EL (cell line): Measurements from ENCODE around the gene PUM1.
"Not testable (repeated sequence)": the region's sequence is repeated elsewhere in the genome, so short reads cannot be mapped to it uniquely, and the experiment has no call there.

ENCODE experiments used
- DNase-seq: peaks from one replicate; pipeline ENCODE4 v3.0.0-alpha.2; 2016

Gene PUM1

DNA sequence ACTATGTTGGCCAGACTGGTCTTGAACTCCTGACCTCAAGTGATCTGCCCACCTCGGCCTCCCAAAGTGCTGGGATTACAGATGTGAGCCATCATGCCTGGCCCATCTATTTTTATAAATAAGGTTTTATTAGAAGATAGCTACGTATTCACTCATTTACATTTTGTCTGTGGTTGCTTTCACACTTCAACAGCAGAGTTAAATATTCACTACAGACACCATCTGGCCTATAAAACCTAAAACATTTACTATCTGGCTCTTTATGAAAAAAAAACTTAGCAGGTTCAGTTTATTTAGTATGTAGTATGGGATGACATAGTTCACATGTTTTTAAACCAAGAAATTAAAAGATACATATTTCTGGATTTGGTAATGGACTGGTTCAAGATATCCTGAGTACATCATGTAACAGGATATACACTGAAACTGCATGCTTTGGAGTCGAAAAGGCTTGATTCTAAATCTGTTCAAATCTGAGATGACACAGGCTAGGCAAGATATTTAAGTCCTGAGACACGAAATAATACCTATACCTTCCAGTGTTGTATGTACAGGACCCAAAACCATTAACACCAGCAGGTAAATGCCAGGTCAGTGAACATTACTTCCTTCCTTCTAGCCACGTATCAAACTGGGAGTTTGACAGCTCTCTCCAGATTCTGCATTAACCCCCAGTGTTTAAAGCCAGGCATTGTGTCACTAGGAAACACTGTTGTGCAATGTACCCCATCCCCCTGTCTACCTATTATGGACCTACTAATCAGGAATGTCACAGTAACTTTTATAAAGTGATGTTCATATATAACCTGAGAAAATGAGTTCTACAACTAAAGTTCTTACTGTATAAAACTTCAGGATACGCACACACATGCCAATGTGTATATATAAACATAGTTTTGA, 102.7 kb downstream of the PUM1 start:
- no peak for DNase-seq

DNA sequence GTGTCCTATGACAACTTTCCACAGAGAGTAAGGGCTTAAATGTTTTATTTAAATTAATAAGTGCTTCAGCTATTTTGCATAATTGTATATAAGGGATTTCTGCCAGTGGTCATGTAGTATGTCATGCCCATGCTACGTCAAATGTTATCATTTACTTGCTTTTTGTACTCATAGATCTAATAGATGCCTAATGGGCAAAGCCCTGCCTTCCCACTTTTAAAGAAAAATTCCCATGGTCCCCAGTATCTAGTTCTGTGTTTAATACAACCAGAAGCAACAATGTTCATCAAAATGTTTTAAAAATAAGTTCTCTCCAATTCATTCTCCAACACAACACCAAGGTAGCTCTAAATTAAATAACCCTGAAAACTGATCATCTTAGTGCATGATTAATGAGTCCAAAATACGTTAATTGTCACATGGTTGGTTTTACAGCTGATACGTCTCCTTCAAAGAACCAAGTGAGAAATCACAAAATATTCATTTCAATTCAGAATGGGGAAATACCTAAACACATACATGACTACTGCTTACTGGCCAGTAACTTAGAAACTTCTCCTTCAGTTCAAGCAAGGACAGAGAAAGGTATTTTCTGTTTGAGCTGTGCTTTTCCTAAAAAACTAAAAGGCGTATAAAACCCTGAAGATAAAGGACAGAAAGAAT, 107.8 kb downstream of the PUM1 start:
- DNase-seq, result no peak

DNA sequence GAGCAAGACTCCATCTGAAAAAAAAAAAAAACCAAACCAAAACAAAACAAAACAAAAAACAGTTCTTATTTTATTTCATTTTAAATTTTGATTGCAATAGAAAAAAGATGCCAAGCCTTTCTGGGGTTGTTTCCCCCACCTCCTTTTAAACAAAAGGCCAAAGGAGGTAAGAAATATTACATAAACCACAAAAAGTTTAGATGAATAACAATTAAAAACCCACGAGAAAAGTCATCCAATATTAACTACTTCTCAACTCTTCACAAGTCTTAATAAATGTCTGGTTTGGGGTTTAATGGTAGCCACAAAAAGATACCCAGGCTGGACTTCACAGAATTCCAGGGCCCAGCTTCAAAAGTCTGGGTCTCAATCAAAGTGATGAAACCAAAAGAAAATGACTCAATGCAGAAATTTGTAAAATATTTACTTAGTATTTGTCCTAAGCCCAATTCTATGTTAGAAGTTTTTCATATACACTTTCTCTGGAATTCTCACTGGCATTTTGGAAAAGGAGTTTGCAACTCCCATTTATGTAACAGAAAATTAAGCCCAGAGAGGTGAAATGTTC, 110.0 kb downstream of the PUM1 start:
- peak; percentile 71 for DNase-seq

DNA sequence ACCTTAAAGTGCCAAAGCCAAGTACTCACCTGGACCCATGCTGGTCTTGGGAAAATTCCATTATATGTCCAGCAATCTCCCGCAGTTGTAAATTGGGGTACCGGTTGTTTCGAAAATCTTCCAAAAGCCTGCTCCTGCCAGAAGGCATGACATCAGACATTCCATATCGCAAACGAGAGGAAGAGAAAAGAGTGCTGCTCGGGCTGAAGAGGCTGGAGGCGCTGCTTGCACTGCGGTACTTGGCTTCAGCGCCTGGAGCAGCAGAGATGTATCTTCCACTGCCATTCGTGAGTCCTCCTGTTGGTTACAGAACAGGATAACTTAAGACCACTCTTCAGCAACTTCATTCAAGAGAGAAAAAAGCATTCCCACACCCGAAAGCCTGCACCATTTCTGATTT, 111.8 kb downstream of the PUM1 start:
- no peak for DNase-seq

DNA sequence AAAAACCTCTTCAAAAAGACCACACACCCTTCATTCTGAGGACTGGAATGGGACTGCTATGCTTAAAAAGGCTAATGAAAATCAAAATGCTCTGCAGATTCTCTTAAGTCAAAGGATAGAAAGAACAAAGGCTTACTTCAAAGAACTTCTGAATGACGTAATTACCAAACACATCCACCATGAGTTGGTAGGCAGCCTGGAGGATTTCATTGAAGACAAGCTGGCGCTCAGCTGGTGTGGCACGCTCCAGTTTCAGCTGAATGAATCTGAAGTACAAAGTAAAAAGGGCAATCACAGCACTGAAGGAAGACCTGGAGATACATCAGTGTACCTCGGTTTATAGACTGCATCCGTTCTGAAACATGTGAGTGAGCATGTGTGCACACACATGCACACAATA, 113.4 kb downstream of the PUM1 start:
- no peak for DNase-seq

DNA sequence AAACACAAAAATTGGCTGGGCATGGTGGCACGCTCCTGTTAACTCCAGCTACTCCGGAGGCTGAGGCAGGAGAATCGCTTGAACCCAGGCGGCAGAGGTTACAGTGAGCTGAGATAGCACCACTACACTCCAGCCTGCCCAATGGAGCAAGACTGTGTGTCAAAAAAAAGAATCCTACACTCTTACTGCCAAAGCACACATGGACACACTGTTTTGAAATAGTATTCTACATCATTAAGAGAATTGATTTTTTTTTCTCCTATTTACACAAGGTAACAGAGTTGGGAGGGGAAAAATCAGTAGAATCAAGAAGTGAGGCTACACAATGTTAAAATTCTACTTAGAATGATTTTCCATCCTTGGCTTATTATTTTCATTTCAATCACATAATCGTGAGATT, 114.8 kb downstream of the PUM1 start:
- DNase-seq, result no peak

DNA sequence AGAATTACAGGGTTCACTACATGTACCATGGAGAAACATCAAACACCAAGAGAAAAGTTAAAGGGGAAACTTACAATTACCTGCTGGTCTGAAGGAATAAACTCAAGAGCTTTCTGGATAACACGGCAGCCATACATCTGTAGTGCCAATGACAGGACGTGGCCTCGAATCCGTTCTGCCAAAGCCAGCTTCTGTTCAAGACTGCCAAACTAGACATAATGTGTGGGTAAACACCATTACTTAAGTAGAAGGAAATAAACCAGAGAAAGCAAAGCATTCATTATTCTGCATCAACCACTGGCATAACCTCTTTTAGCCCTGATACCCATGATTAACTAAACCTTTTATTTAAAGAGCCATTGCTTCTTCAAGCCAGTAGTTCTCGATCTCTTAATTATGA, 115.5 kb downstream of the PUM1 start:
- no peak for DNase-seq

DNA sequence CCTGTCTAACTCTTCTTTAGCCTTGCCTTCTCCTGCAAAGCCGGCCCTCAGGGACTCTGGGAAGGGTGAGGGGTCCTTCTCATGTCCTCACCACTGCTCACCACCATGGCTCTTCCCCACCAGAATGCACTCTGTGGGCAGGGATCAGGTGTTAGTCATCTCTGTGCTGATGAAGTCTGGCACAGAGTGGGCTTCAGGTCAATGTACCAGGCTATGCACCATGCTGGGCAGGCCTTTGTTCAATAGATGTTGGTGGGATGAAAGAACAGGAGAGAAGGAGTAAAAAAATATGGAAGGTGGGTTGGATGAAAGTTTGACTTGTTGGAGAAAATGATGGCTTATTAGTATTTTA, 116.1 kb downstream of the PUM1 start:
- DNase-seq, result not testable (repeated sequence)

DNA sequence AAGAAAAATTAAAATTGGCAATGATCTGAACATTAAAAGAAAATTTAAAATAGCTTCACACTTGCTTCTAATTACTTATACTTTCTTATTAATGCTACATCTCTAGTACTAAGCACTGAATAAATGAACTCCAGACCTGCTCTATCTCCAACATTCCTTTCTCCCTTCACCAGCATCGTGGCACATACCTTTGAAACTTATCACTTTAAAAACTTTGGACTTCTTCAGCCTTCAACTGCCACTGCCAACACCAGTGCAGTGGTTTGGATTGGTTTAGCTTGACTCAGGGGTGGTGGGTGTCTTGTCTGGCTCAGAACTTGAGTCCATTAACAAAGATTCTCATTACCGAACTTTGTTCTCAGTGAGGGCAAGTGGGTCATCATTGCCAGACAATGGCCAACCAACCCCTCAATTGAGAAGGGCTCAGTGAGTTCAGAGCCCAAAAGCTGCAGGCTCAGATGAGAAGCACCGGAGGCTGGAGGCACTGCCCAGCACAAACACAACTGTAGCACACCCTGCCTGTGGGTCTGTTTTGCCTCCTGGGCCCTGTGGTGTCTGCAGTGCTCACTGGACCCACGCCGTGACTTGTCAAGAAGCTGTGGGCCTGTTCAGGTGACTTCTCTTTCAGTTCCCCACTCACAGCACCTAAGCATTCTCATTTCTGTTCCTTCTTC, 116.6 kb downstream of the PUM1 start:
- peak; percentile 61 for DNase-seq

DNA sequence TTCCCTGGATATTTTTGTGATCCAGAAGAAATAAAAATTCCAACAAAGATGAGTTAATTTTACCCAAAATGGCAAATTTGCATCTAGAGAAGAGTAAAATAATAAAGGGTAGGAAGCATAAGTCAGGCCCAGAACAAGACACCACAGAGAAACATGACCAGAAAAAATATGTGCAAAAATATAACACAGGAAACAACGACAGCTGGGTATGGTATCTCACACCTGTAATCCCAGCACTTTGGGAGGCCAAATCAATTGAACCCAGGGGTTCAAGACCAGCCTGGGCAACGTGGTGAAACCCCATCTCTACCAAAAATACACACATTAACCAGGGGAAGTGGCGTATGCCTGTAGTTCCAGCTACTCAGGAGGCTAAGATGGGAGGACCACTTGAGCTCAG, 117.2 kb downstream of the PUM1 start:
- no peak for DNase-seq

DNA sequence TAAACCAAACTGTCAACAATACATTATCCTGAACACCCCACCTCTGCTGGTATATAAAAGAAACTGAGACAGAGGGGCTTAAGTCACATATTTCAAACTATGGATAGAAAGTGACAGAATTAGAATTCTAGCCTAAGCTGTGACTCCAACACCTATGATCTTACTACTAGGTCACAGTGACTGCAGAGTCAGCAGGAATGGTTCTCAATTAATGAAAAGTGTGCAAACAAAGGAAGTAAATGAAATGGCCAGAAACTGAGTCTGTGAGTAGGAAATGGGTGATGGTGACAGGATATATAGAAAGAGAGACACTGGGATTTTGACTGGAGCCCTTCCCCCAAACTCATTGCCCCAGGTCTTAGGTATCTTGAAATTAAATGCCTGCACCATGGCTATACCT, 118.3 kb downstream of the PUM1 start:
- no peak for DNase-seq

DNA sequence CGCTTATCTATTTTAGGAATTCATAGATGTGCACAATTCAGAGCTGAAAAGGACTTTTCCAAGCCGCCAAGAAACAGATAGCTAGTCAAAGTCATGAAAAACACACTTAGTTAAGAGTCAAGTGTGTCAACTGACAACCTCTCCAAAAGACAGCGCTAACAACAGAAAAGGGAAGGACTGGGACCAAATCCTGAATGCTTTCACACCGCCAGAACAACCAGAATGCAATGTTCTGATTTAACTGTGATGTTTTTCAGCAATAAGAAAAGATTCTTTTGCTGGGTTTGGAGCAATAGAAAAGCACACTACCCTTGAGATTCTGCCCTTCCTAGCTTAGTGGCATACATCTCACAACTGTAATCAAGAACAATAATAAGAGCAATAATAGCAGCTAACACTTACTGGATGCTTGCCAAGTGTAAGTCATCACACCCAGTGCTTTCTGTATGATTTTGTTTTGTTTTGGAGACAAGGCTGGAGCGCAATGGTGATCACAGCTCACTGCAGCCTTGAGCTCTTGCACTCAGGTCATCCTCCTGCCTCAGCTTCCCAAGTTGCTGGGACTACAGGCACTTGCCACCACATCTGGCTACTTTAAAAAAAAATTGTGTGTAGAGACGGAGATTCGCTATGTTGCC, 123.1 kb downstream of the PUM1 start:
- DNase-seq, result no peak

DNA sequence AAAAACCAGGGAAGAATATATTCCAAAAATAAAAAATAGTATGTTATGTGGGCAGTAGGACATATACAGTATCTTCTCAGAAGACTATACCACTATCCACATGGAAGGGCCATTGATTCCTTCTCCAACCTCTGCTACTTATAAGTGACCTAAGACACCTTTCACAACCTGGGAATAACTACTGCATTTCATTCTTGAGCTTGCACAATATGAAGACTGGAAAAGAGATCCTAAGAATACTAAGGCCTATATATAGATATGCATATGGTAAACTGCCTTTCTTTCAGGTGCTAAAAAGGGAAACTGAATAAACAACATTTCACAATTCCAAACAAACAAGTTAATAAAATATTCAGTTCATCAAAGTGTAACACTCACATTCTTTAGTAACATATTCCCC, 125.0 kb downstream of the PUM1 start:
- no peak for DNase-seq

DNA sequence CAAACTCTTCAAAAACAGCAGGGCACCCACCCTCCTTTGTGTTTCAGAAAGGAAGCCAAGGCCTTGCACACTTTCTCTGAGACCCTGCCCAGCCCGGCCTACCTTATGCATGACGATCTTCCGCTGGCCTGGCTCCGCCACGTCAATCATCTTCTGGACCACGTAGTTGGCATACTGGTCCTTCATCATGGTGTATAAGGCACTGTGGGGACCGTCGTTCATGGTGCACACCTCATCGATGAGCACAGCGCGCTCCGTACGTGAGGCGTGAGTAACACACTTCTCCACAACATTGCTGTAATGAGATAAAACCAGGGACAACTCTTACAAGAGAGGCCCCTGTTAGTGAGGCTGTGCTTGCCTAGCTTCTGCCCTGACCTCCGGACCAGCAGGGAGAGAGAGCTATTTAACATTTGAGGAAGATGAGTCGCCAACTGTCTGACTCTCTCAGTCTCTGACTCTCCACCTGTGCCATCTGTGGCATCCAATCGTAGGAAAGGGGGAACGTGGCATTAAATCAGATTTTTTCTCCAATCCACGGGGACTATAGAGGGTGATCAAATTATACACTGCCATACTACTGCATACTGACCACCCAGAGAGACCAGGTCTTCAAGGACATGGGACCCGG, 128.9 kb downstream of the PUM1 start:
- peak; percentile 41 for DNase-seq

DNA sequence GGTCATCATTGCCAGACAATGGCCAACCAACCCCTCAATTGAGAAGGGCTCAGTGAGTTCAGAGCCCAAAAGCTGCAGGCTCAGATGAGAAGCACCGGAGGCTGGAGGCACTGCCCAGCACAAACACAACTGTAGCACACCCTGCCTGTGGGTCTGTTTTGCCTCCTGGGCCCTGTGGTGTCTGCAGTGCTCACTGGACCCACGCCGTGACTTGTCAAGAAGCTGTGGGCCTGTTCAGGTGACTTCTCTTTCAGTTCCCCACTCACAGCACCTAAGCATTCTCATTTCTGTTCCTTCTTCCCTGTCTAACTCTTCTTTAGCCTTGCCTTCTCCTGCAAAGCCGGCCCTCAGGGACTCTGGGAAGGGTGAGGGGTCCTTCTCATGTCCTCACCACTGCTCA, 129.8 kb downstream of the PUM1 start:
- not testable (repeated sequence) for DNase-seq

DNA sequence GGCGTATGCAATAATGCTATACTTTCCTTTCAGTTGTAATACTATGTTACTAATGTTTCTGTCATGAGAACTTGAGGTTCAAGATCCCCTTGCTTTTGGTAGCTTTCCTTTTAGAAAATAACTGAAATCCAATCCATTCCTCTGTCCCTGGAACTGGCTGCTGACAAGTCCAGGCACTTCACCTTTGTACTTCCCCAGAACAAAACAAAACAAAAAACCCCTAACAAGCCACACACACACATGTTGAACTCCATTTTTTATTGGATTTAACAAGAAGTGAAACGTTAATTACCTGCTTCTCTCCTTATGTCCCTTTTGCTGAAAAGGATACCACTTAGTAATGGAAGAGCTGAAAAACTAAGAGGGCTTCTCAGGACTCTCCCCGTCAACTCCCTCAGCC, 130.9 kb downstream of the PUM1 start:
- no peak for DNase-seq

DNA sequence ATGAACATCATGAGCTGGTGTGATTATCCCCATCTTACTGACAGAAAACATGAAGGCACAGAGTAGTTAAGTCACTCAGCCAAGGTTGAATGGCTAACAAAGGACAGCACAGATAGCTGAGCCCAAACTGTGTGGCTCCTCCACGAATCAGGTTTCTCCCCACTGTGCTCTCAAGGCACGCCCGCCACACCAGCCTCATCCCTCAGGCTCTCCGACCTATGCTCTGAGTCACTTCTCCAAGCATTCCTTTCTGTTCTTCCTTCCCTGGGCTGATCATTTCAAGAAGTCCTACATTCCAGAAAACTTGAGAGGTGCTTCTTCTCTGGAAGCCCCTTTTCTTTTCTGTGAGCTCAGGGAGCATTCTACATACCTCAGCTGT, 131.7 kb downstream of the PUM1 start:
- peak; percentile 87 for DNase-seq

DNA sequence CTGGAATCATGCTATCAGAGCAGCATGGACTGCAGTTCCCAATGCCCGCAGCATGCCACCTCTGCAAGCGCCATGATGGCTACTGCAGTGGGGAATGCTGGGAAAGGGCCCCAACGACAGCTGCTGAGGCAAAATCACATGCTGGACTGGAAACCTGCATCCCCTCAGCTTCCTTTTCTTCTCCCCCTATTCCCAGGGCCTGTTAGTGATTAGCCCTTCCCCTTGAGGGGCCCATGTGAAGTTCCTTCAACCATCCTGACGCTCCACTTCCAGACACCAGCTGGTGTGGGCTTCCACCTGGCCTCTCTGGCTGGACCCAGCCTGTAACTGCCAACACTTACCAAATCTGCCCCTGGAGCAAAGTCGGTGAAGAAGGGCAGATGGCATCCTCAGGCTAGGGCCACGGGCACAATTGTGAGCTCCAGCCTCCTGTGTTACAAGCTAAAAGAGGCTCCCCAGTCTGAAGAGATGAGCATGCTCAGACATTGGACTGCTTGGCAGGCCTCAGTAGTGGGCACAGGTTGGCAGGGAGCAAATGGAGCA, 134.8 kb downstream of the PUM1 start:
- no peak for DNase-seq

DNA sequence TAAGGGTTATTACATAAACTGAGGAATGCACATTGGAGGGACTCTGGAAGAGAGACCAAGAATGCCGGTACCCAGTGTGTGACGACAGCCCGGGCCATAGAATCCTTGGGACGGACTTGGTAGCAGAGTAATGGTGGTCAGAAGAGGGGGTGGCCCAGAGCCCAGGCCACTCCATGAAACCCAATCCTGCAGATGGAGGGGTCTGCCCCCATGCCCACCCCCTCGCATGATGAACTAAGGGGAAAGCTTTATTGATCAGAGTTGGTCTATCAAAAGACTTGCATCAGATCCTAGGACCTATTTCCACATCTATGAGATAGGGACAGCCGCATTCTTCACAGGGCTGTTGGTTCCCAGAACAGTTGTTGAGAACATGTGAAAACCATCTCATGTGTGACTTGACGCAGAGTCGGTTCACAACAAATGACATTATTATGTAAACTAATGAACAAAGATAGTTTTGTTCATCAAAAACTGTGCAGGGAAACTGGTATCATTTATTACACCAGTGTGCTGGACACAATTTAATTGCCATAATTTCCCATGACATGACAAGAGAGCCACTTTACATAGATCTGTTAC, 135.5 kb downstream of the PUM1 start:
- DNase-seq, result no peak

DNA sequence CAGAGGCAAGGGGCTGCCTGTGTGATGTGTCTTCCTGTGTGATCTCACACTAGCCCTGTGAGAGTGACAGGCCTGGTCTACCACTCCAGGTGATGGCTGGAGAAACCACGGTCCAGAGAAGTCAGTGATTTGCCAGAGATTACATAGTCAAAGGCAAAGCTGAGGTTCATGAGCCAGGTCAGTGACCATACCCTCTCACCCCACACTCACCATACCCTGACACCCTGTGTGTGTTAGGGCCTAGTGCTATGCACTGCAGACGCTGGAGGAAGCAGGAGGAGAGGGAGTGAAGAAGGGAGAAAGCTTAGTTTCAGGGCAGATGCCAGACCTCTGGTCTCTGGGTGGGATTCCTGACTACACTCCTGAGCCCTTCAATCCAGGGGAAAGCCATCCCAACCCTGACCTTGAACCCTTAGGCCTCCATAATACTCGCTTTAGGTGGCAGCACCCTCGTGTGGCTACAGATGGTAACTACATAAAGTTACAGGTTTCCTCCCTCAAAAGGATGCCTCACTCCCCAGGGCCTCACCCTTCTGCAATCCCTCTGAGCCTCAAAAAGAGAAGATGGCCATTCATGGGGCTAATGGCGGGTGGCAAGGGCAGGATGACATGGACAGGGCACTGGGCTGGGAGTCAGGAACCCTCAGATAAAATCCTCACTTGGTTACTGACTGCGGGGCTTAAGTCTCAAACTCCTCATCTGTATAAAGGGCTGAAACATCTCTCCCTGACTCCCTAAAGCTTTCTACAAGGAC, 136.2 kb downstream of the PUM1 start:
- DNase-seq, result peak; percentile 57

DNA sequence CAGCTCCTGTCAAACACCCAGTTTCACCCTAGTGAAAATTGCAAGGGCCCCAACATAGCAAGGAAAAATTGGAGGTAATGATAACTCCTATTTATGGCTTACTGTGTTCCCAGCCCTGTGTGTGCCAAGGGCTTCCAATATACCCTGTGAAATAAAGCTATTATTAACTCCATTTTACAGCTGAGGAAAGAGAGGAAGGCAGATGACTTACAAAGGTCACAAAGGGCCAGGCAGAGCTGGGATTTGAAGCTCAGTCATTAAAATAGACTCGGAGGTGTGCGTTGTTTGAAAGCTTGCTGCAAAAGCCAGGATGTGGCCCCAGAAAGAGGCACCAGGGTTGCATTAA, 136.8 kb downstream of the PUM1 start:
- no peak for DNase-seq
